C4-2B (cell line): ENCODE measurements around the gene NUP214.

Experiments used
- ZFX ChIP-seq: fragments of 450-650 bp; IDR thresholded peaks from 2 replicates; pipeline ENCODE4 v1.6.1; 2017
- TF ChIP-seq, protein P1 (sequence below): fragments of 450-650 bp; conservative IDR thresholded peaks from 2 replicates; pipeline ENCODE4 v1.5.1; 2017; ENCODE audit warnings: mild to moderate bottlenecking

DNA sequence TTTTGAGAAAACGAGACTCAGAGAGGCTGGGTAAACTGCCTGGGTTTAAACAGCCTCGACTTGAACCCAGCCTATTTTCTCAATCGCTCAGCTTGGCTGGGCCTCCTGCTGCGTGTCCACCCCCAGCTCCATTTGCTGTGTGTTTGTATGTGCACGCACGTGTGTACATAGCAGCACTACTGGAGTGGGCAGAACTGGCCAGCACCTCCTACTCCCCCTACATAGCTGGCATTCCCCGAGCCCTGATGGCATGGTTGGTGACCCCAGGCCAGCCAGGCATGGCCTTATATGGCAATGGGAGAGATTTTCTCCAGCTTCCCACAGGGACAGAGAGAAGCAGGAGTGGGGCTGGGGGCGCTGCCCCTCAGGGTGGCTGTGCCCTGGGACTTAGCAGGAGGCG lies 24.9 kb upstream of the NUP214 start:
- TF ChIP-seq, protein P1, sequence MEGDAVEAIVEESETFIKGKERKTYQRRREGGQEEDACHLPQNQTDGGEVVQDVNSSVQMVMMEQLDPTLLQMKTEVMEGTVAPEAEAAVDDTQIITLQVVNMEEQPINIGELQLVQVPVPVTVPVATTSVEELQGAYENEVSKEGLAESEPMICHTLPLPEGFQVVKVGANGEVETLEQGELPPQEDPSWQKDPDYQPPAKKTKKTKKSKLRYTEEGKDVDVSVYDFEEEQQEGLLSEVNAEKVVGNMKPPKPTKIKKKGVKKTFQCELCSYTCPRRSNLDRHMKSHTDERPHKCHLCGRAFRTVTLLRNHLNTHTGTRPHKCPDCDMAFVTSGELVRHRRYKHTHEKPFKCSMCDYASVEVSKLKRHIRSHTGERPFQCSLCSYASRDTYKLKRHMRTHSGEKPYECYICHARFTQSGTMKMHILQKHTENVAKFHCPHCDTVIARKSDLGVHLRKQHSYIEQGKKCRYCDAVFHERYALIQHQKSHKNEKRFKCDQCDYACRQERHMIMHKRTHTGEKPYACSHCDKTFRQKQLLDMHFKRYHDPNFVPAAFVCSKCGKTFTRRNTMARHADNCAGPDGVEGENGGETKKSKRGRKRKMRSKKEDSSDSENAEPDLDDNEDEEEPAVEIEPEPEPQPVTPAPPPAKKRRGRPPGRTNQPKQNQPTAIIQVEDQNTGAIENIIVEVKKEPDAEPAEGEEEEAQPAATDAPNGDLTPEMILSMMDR: no peak
- TF ChIP-seq ZFX: no peak
